GM18498 (cell line): ENCODE measurements around the gene GCLC.
A peak's percentile ranks its signal among the peaks of the same experiment; 100 is the strongest.
"Not testable (repeated sequence)": the region's sequence is repeated elsewhere in the genome, so short reads cannot be mapped to it uniquely, and the experiment has no call there.

Experiments
- ATAC-seq: cut with Tn5 transposase; IDR thresholded peaks from one replicate; pipeline ENCODE4 v1.9.1; 2021; ENCODE audit warnings: mild to moderate bottlenecking, moderate library complexity; ENCODE audit not compliant: unreplicated experiment

Gene GCLC

GRCh38 chr6:53564401-53565065, 19.6 kb upstream of the GCLC start:
- ATAC-seq = no peak

GRCh38 chr6:53556986-53557715, 12.2 kb upstream of the GCLC start:
- ATAC-seq = no peak

- ATAC-seq = not testable (repeated sequence)
Observed at GRCh38 chr6:53553600-53553999, 8.7 kb upstream of the GCLC start.

GRCh38 chr6:53551681-53552080, 6.8 kb upstream of the GCLC start:
- ATAC-seq = not testable (repeated sequence)

DNA sequence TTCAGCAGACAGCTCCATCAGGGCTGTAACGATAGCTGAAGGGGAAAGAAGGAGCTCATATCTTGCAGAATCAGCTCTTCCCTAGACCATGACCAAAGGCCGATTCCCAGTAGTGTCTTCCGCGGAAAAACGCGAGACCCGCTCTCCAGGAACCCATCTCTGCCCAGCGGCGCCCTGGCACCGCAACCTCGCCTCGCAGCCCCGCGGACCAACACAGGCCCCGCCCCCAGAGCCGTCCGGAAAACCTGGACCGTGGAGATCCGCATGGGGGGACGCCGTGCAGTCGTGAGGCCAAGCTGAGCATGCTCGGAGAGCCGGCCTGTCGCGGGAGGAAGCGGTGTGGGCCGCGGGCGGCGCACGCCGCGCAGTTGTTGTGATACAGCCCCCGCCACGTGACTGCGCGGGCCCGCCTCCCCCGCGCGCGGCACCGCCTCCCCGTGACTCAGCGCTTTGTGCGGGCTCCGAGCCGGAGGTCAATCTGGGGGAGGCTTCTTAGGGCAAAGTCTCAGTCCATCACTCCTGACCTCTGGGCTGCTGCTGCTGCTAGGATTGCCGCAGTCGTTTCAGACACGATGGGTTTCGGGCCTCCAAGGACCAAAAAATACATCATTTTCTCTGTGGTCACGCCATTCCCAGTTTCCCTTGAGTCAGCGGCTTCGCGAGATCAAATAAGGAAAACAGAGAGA, 3.1 kb upstream of the GCLC start:
- ATAC-seq = peak; percentile 79

DNA sequence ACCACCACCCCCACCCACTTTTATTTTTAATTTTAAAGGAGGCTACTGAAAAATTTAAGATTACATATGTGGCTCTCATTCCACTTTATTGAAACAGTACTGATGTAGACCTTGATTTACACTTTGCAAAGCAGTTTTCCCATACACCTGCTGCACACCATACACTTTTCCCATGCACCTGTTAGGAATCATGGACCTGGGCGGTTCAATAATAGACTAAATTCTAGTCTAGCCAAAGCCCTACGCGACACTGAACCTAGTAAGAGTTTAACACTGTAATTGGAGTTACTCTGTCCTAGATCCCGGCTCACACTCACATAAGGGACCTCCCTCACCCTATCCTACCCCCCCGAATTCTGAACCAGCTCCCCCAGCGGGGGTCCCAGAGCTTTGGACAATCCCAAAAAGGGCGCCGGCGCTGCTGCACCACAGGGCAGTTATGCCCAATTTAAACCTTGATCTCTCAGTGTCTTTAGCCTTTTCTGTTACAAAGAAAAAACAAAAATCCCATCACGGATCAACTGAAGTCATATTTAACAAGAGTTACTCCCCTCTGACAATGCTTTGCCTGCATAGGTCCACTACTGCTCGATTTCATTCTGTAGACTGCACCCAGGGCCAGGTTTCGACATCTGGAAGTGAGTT, 2.4 kb upstream of the GCLC start:
- peak; percentile 3 for ATAC-seq

GRCh38 chr6:53546281-53546680, 1.4 kb upstream of the GCLC start:
- ATAC-seq = no peak

GRCh38 chr6:53544217-53544469, 758 bp downstream of the GCLC start:
- ATAC-seq = no peak

- ATAC-seq = no peak
Observed at GRCh38 chr6:53543359-53544216, 1.3 kb downstream of the GCLC start.

DNA sequence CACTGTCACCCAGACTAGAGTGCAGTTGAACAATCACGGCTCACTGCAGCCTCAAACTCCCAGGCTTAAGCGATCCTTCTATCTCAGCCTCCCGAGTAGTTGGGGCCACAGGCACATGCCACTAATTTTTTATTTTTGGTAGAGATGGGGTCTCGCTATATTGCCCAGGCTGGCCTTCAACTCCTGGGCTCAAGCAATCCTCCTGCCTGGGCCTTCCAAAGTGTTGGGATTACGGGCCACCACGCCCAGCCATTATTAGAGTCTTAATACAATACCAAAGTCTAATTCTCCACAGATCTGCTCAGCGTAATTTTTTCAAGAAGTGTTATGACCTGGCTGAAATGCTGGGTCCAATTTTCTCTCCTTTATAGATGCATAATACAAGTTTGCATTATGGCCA, 3.0 kb downstream of the GCLC start:
- no peak for ATAC-seq

DNA sequence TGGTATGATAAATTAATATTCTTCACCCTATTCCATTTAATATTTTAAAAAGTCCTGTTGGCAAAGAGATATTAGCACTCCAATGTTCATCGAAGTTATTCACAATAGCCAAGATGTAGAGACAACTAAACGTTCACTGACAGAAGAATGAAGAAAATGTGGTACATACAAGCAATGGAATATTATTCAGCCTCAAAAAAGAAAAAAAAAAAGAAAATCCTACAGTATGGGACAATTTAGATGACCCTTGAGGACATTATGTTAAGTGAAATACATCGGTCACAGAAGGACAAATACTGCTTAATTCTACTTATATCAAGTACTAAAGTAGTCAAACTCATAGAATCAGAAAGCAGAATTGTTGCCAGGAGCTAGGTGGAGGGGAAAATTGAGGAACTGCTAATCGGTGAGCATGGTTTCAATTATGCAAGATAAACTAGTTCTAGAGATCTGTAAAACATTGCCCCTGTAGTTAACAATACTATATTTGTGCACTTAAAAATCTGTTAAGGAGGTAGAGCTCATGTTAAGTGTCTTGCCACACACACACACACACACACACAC, 4.7 kb downstream of the GCLC start:
- ATAC-seq = no peak

- ATAC-seq = no peak
Observed at GRCh38 chr6:53539561-53539960, 5.3 kb downstream of the GCLC start.

DNA sequence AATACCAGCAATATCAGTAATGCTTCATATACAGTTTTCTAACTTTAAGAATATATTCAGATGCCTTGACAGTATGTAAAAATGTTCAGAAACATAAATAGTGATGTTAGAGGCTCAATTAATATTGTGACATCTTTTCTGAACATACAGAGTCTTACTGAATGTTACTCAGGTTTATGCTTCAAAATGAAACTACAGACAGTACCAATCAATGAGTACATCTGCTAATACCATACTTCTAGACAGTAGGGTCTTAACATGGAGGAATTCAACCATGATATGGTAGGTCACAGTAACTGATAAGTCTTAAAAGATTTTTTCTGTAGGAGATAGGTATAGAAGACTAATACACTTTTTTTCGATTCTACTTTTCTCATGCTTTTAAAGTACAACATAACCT, 8.3 kb downstream of the GCLC start:
- no peak for ATAC-seq

GRCh38 chr6:53532942-53533341, 12.0 kb downstream of the GCLC start:
- ATAC-seq = peak; percentile 54

DNA sequence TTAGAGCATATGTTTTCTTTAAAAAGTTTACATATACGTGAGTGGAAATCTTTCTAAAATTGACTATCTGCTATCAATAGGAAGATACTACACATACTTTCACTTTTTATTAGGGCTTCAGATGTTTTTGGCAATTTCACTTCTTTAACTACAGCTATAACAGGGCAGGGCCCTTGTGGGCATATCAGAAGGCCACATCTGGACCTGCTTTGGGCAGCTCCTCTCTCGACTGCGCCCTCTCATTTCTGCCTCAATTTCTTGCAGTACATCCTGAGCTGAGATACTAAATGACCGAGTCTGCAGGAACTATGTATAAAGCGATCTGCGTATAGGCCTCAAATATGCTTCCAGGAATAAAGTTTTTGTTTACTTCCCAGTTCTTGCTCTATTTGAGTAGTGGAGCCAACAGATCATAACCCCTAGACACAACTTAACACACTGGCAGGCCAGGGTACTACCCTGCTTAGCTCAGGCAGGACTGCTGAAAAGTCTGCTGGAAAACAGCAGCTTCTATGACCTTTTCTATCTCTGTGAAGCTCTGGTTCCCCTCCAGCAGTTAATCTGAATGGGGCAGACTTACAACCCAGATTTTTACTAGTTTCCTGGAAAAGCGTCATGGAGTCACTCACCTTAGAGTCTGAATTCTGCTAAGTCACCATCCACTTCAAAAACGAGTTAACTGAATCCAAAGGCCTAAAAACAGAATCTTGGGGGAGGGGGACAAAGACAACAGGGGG, 12.7 kb downstream of the GCLC start:
- peak; percentile 53 for ATAC-seq

GRCh38 chr6:53530780-53531386, 14.0 kb downstream of the GCLC start:
- no peak for ATAC-seq

DNA sequence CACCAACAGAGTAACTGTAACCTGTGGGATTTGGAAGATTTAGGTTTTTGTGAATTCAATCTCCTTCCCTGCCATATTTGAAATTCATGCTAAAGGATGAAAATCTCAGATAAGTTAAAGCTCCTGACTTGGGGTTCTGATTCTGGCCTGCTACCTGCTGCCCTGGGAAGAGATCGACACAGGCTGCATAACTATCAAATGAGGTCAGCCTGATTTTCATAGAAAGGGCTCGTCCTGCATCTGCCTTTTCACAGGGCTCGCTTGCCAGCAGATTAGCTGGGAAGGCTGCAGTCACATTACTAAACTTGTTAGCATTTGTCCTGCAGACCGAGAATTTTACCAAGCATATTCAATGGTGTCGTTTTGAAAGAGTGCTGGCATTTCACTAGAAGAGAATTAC, 14.6 kb downstream of the GCLC start:
- ATAC-seq = no peak

GRCh38 chr6:53529324-53530036, 15.4 kb downstream of the GCLC start:
- no peak for ATAC-seq

DNA sequence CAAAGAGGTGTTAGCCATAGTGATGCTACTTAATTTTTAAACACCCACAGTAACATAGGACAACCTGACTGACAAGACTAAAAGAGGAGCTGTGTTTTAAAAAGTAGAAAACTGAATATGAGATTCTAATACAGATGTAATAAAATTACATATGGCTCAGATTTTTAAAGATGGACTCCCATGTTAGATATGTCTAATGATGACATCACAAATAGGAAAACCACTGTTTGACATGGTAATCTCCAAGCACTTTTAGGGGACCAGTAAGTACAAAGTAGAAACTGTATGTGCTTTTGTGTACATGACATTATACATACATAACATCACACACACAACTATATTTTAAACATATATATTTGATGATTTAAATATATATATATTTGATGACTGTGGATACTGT, 16.8 kb downstream of the GCLC start:
- no peak for ATAC-seq
